ENCODE results near the gene DYRK3. TPM values are rescaled to one million over a fixed set of nuclear protein-coding genes. Genes with fewer than 3 reads are reported as not detected.

The DYRK3 gene
- total RNA-seq, 2 donors from 2014 or later, result 2.6 to 9.7 TPM

DNA sequence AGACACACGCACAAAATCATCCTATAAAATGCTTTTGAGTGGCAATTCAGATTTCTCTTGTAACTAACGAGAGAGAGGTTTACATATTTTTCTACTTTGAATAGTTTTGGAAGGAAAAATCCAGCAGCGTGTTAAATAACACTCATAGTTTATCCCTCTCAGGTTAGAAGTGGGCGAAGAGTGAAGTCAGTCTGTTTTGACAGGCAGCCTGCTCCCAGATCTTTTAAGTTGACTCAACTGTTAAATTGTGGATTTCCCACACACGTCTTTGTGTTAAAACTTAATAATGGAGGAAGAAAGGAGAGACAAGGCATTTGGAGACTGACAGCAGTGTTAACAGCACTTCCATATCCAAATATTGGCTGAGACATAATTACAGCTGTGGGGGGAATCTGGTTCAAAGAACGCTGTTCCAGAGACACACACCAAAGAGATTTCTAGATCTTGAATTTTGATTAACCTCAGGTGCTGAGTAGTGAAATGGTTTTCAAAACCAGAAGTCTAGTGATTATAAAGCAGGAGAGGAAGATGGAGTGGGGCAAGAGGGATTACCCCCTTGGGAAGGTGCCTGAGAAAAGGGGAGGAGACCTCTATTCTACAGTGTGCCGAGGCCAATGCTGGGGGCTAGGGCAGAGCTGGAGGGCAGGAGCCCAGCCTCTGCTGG lies 52.0 kb downstream of the DYRK3 start:
- 38% methylated on average over 7 of the region's 7 CpGs for WGBS
- no peak for DNase-seq (ENCODE audit: low spot score)
- Histone ChIP-seq H3K27me3 (replicated peaks; ENCODE audit: insufficient read depth) (no peaks in the 10 kb centered on the region), H3K36me3 (no peaks in the 10 kb centered on the region), H3K4me1 (replicated peaks) (no peaks in the 10 kb centered on the region), H3K9me3 (no peaks in the 10 kb centered on the region), H3K4me3 (no peak overlapping the region), H3K27ac (no peak overlapping the region)
- TF ChIP-seq POLR2AphosphoS5 (IDR thresholded peaks at IDR 0.05), result no peak
- no peak for TF ChIP-seq POLR2A (IDR thresholded peaks at IDR 0.05)
- TF ChIP-seq, protein P1, sequence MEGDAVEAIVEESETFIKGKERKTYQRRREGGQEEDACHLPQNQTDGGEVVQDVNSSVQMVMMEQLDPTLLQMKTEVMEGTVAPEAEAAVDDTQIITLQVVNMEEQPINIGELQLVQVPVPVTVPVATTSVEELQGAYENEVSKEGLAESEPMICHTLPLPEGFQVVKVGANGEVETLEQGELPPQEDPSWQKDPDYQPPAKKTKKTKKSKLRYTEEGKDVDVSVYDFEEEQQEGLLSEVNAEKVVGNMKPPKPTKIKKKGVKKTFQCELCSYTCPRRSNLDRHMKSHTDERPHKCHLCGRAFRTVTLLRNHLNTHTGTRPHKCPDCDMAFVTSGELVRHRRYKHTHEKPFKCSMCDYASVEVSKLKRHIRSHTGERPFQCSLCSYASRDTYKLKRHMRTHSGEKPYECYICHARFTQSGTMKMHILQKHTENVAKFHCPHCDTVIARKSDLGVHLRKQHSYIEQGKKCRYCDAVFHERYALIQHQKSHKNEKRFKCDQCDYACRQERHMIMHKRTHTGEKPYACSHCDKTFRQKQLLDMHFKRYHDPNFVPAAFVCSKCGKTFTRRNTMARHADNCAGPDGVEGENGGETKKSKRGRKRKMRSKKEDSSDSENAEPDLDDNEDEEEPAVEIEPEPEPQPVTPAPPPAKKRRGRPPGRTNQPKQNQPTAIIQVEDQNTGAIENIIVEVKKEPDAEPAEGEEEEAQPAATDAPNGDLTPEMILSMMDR (IDR thresholded peaks at IDR 0.05), result no peak
- intact Hi-C loops (cut with DNase I), result loop anchor here (5.0 kb wide), 1 partner anchor 35 kb away; no protein-coding TSS in a partner anchor

DNA sequence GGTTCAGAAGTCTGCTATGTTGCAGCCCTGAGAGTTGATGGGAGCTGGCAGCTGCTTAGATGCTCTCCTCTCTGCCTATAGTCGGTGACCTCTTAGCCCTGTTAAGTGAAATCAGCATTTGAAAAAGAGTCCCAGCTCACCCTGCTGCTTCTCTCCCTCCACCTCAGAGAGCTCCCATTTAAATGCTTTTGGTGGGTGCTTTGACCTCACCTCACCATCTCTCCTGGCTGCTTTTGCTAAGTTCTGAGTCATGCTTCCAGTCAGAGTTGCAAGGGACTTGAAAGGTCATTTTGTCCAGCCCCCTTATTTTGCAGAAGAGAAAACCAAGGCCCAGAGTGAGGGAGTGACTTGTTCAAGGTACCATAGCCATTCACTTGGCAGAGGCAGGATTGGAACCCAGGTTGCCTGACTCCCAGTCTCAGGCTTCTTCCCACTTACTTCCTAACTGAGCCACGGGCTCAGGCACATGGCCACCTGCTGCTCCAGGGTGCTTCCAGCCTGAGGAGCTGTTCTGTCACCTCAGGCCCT lies 52.6 kb downstream of the DYRK3 start:
- intact Hi-C loops (cut with DNase I), result loop anchor here (5.0 kb wide), 1 partner anchor 34 kb away; no protein-coding TSS in a partner anchor
- Histone ChIP-seq H3K27ac (no peak overlapping the region), H3K4me1 (replicated peaks) (no peaks in the 10 kb centered on the region), H3K27me3 (replicated peaks; ENCODE audit: insufficient read depth) (no peaks in the 10 kb centered on the region), H3K9me3 (no peaks in the 10 kb centered on the region), H3K4me3 (no peak overlapping the region), H3K36me3 (no peaks in the 10 kb centered on the region)
- DNase-seq (ENCODE audit: low spot score), result no peak
- TF ChIP-seq POLR2A (IDR thresholded peaks at IDR 0.05) (no peak), POLR2AphosphoS5 (IDR thresholded peaks at IDR 0.05) (no peak)
- TF ChIP-seq, protein P1 (IDR thresholded peaks at IDR 0.05), result no peak
- WGBS, result 59% methylated on average over 2 of the region's 2 CpGs

DNA sequence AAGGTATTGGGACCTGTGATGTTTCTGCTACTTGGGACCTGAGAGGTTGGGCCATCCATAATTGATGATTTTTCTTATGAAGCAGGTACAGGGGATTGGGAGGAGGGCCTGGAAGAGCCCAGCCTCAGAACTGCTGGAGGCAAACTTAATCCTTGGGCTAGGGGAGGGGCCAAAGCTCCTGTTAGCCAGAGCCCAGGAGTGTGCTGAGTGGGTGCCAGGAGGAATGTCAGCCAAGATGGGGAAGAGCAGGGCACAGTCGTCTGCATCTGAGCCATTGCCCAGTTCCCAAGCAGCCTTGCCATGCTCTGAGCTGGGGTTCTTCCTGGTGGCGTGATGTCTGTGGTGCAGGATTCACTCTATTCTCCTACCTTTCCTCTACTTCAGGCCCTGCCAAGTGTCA lies 55.2 kb downstream of the DYRK3 start:
- H3K9me3 ChIP-seq, result no peaks in the 10 kb centered on the region
- no peak overlapping the region for H3K27ac ChIP-seq
- no peak for DNase-seq (ENCODE audit: low spot score)
- no peaks in the 10 kb centered on the region for H3K36me3 ChIP-seq
- intact Hi-C loops (cut with DNase I), result no loop called here
- WGBS, result 47% methylated on average over 2 of the region's 2 CpGs
- no peak for TF ChIP-seq POLR2AphosphoS5 (IDR thresholded peaks at IDR 0.05)
- no peak for TF ChIP-seq POLR2A (IDR thresholded peaks at IDR 0.05)
- TF ChIP-seq, protein P1 (IDR thresholded peaks at IDR 0.05), result no peak
- no peak overlapping the region for H3K4me3 ChIP-seq
- H3K27me3 ChIP-seq (replicated peaks; ENCODE audit: insufficient read depth), result no peaks in the 10 kb centered on the region
- H3K4me1 ChIP-seq (replicated peaks), result no peaks in the 10 kb centered on the region

GRCh38 chr1:206691604-206692003 lies 56.3 kb downstream of the DYRK3 start:
- no peak for DNase-seq (ENCODE audit: low spot score)
- intact Hi-C loops (cut with DNase I), result no loop called here
- Histone ChIP-seq H3K36me3 (no peaks in the 10 kb centered on the region), H3K4me3 (no peak overlapping the region), H3K27me3 (replicated peaks; ENCODE audit: insufficient read depth) (no peaks in the 10 kb centered on the region), H3K9me3 (no peaks in the 10 kb centered on the region), H3K27ac (no peak overlapping the region), H3K4me1 (replicated peaks) (no peaks in the 10 kb centered on the region)
- TF ChIP-seq POLR2A (IDR thresholded peaks at IDR 0.05) (no peak), POLR2AphosphoS5 (IDR thresholded peaks at IDR 0.05) (no peak)
- TF ChIP-seq, protein P1 (IDR thresholded peaks at IDR 0.05), result no peak
- 56% methylated on average over 8 of the region's 8 CpGs for WGBS

DNA sequence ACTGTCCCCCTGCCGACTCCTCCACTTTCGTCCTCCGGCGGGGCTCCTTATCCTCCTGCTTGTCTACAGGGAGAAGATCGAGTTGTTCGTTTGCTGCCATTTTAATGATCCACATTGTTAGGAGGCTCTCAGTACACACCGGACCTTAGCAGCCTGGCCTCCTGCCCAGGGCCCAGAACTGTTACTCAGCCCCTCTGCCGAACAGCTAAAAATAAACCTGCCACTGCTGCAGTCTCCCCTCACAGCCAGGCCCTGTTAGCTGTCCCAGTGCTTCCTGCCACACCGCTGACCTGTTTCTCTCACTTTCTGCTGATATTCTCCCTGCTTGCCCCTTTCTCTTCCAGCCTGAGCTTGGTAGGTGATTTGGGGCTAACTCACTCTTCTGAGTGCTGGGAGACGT lies 57.7 kb downstream of the DYRK3 start:
- DNase-seq (ENCODE audit: low spot score), result peak; percentile 39
- Histone ChIP-seq H3K27ac (peak overlapping the region; percentile 50 to 61), H3K9me3 (no peaks in the 10 kb centered on the region), H3K36me3 (no peaks in the 10 kb centered on the region), H3K4me3 (no peak overlapping the region), H3K27me3 (replicated peaks; ENCODE audit: insufficient read depth) (no peaks in the 10 kb centered on the region), H3K4me1 (replicated peaks) (no peaks in the 10 kb centered on the region)
- TF ChIP-seq POLR2A (IDR thresholded peaks at IDR 0.05) (no peak), POLR2AphosphoS5 (IDR thresholded peaks at IDR 0.05) (peak; percentile 29)
- WGBS, result 21% methylated on average over 10 of the region's 10 CpGs
- intact Hi-C loops (cut with DNase I), result no loop called here
